K562 (cell line): ENCODE data around the gene KIF5C. TPM values are rescaled to one million over a fixed set of nuclear protein-coding genes. Genes with fewer than 3 reads are reported as not detected.

Source experiments
- ATAC-seq: fragments of 200-7000 bp; cut with Tn5 transposase; 3 replicates; pipeline ENCODE4 v1.9.1; 2020; ENCODE audit warnings: moderate library complexity
- BruUV-seq: library from RNA; stranded (reverse); fragments of 400-500 nt; replicated peaks from 2 replicates; lab custom pipeline; 2021; lab: Mats Ljungman, UMichigan
- CTCF ChIA-PET: fragments of 300-600 bp; formaldehyde crosslinking; extraction: SDS; loops from one replicate; lab custom pipeline; 2021; ENCODE audit warnings: low intra/inter-chr PET ratio; lab: Yijun Ruan, JAX
- POLR2A ChIA-PET: fragments of 300-600, 350-650 bp; sonication (Branson Sonifier 250); formaldehyde crosslinking; extraction: SDS; loops from one replicate; lab custom pipeline; 2021; ENCODE audit warnings: antibody characterized with exemption, inconsistent platforms; lab: Yijun Ruan, JAX
- DNase-seq, 4 experiments: peaks; one replicate each; pipeline versions ENCODE4 v3.0.0 to v3.0.0-alpha.2; 2011 to 2018; ENCODE audit warnings: low spot score in 3 of 4, mixed read lengths in 3 of 4; ENCODE audit errors: extremely low read depth in 1 of 4
- FAIRE-seq: peaks from 2 replicates; lab custom pipeline; 2011; peaks lifted over from hg19 to GRCh38; lab: Jason Lieb, UNC
- H2AFZ ChIP-seq: 2 replicates; pipeline ENCODE4 v1.6.0; 2011; ENCODE audit warnings: low read depth, low read length, control low read depth, inconsistent platforms
- H3K27ac ChIP-seq: fragments of 200-600 bp; 3 replicates; pipeline ENCODE4 v1.8.0; 2011; ENCODE audit warnings: low read depth, mild to moderate bottlenecking, control low read depth, inconsistent platforms, low read length, moderate library complexity, mixed read lengths; ENCODE audit errors: extremely low read depth
- H3K27me3 ChIP-seq, 2 experiments: fragments of 300-600 bp in 1 of 2; 2 replicates in 1 of 2; 3 replicates in 1 of 2; pipeline versions ENCODE4 v1.6.0 to v1.8.0; 2011; ENCODE audit warnings: inconsistent platforms in 2 of 2, low read length in 2 of 2, mild to moderate bottlenecking in 1 of 2, mixed read lengths in 1 of 2, moderate library complexity in 1 of 2; ENCODE audit not compliant: control insufficient read depth in 2 of 2, insufficient read depth in 2 of 2
- H3K36me3 ChIP-seq: fragments of 300-600 bp; 3 replicates; pipeline ENCODE4 v1.8.0; 2011; ENCODE audit warnings: mild to moderate bottlenecking, low read length, inconsistent platforms; ENCODE audit not compliant: control insufficient read depth, insufficient read depth
- H3K4me1 ChIP-seq, 2 experiments: fragments of 200-600 bp in 1 of 2; replicated peaks in 1 of 2; 2 replicates in 1 of 2; 3 replicates in 1 of 2; pipeline versions ENCODE4 v1.5.1 to v1.8.0; 2011; ENCODE audit warnings: inconsistent platforms in 2 of 2, low read length in 2 of 2, mild to moderate bottlenecking in 1 of 2, mixed read lengths in 1 of 2, moderate library complexity in 1 of 2; ENCODE audit not compliant: control insufficient read depth in 2 of 2, insufficient read depth in 2 of 2
- H3K4me2 ChIP-seq: 2 replicates; pipeline ENCODE4 v1.6.1; 2011; ENCODE audit warnings: low read length, control low read depth, inconsistent platforms, mixed read lengths; ENCODE audit not compliant: insufficient read depth
- H3K4me3 ChIP-seq: fragments of 200-600 bp; sonication (generic), shearing (Covaris generic); 2 replicates; pipeline ENCODE4 v1.5.1; 2016; ENCODE audit warnings: control low read depth, inconsistent platforms
- H3K79me2 ChIP-seq: fragments of 200-600 bp; 3 replicates; pipeline ENCODE4 v1.8.0; 2011; ENCODE audit warnings: low read length, inconsistent platforms; ENCODE audit not compliant: control insufficient read depth, insufficient read depth
- H3K9ac ChIP-seq, 2 experiments: 2 replicates each; pipeline versions ENCODE4 v1.6.0 to v1.6.1; 2011; ENCODE audit warnings: low read depth in 2 of 2, low read length in 2 of 2, control low read depth in 1 of 2, inconsistent platforms in 1 of 2, mild to moderate bottlenecking in 1 of 2, mixed read lengths in 1 of 2; ENCODE audit not compliant: insufficient read depth in 1 of 2
- H3K9me1 ChIP-seq: one replicate; pipeline ENCODE4 v1.6.0; 2011; ENCODE audit warnings: inconsistent platforms, mild to moderate bottlenecking, low read length, moderate library complexity; ENCODE audit not compliant: control insufficient read depth, insufficient read depth
- H3K9me3 ChIP-seq: replicated peaks from 2 replicates; pipeline ENCODE4 v1.5.1; 2011; ENCODE audit warnings: low read depth, low read length, inconsistent platforms; ENCODE audit not compliant: control insufficient read depth, insufficient read depth
- H4K20me1 ChIP-seq: replicated peaks from 2 replicates; pipeline ENCODE4 v1.6.1; 2011; ENCODE audit warnings: low read length, inconsistent platforms, mixed read lengths; ENCODE audit not compliant: control insufficient read depth, insufficient read depth
- CC2D1A ChIP-seq: fragments of 450-650 bp; IDR thresholded peaks from 2 replicates; pipeline ENCODE4 v1.6.1; 2017; ENCODE audit warnings: mild to moderate bottlenecking
- EGR1 ChIP-seq: fragments of 450-650 bp; conservative IDR thresholded peaks from 2 replicates; pipeline ENCODE4 v1.6.1; 2017; ENCODE audit warnings: mild to moderate bottlenecking
- PKNOX1 ChIP-seq: fragments of 450-650 bp; IDR thresholded peaks from 2 replicates; pipeline ENCODE4 v1.6.1; 2016
- RBFOX2 ChIP-seq: fragments of 200-400 bp; formaldehyde crosslinking; IDR thresholded peaks from 2 replicates; pipeline ENCODE4 v1.6.1; 2017; ENCODE audit warnings: low read depth, mild to moderate bottlenecking, low read length, moderate library complexity
- ZNF212 ChIP-seq: fragments of 450-650 bp; formaldehyde crosslinking; IDR thresholded peaks from 2 replicates; pipeline ENCODE4 v1.4.0; 2020; ENCODE audit warnings: mild to moderate bottlenecking
- WGBS: fragments of 100-300 bp; shearing (Covaris generic); methylation state at CpG from one replicate; pipeline ENCODE4 v1.1.6; 2016; ENCODE audit warnings: low coverage, mixed read lengths; ENCODE audit not compliant: insufficient coverage; ENCODE audit errors: missing lambda C conversion rate; 5-methylcytosine and 5-hydroxymethylcytosine counted together
- in situ Hi-C: fragments of 300-500 bp; cut with MboI; formaldehyde crosslinking; loops from 4 replicates; pipeline ENCODE4 v1.15.0; 2018; ENCODE audit warnings: inconsistent platforms, mixed read lengths
- intact Hi-C: fragments of 100-400 bp; cut with micrococcal nuclease; formaldehyde crosslinking; loops from 2 replicates; pipeline ENCODE4 v1.14.2; 2022
- polyA plus RNA-seq, 8 experiments: library from polyadenylated mRNA; depleted of rRNA in 4 of 8; stranded (reverse) in 5 of 8; unstranded in 3 of 8; fragments of >200 nt; fragmentation: Nextera tagmentation in 2 of 8; fragmentation: Illumina TruSeq in 1 of 8; extraction: Ambion mirVana in 2 of 8; extraction: Trizol in 1 of 8; gene quantifications; 2 replicates each; pipeline versions ENCODE4 v1.2.1 to v1.2.3, GENCODE V29; 2011 to 2014; ENCODE audit warnings: inconsistent platforms in 1 of 8, missing spikeins in 1 of 8
- total RNA-seq, 7 experiments: library from RNA; depleted of rRNA in 6 of 7; stranded (reverse); fragments of >200 nt in 6 of 7; fragmentation: Illumina TruSeq in 2 of 7; extraction: Trizol in 2 of 7; gene quantifications; 2 replicates each; pipeline versions ENCODE4 v1.2.1 to v1.2.3, GENCODE V29; 2011 to 2021; ENCODE audit warnings: low replicate concordance in 1 of 7

KIF5C gene
- total and polyA plus RNA-seq, 9 of the 15 experiments (the other 6 are each of a cell fraction or from before 2014, with no cell fraction given): 0.01 to 0.09 (median 0.01) TPM; not detected in 6

- no peak overlapping the region for H3K4me3 ChIP-seq
- no peak for FAIRE-seq
- H3K79me2 ChIP-seq: no peaks in the 10 kb centered on the region
- intact Hi-C loops (no loop called here), in situ Hi-C loops (no loop called here)
- no peaks in the 10 kb centered on the region for H3K9me3 ChIP-seq
- no peak overlapping the region for H3K9ac ChIP-seq
- no peak for ATAC-seq
- WGBS: 0% methylated on average over 4 of the region's 4 CpGs
- no TSS peak for BruUV-seq
- no peak overlapping the region for H2AFZ ChIP-seq
- no peak overlapping the region for H3K27ac ChIP-seq
- H3K4me1 ChIP-seq: no peaks in the 10 kb centered on the region
- no peak for DNase-seq
- H3K9me1 ChIP-seq: no peaks in the 10 kb centered on the region
- H3K36me3 ChIP-seq: no peaks in the 10 kb centered on the region
- peaks cover 4 to 21% of the 10 kb centered on the region in 2 experiments for H3K27me3 ChIP-seq
- ChIA-PET POLR2A (interaction anchor here (1.3 kb wide), 1 partner anchor 173 kb away, joined by 3 read pairs; no protein-coding TSS in a partner anchor), CTCF (no interaction called here)
- H4K20me1 ChIP-seq: no peaks in the 10 kb centered on the region
- no peak for TF ChIP-seq CC2D1A
- TF ChIP-seq ZNF212 (CRISPR knock-in tag): no peak
- no peak for TF ChIP-seq PKNOX1
- H3K4me2 ChIP-seq: no peak overlapping the region
Measured at GRCh38 chr2:149031396-149031795, 156.4 kb downstream of the KIF5C start.

GRCh38 chr2:149033716-149034115, 158.7 kb downstream of the KIF5C start:
- WGBS: 3% methylated on average over 7 of the region's 8 CpGs
- intact Hi-C loops: no loop called here
- Histone ChIP-seq H3K4me1 (peaks cover 0 to 6% of the 10 kb centered on the region in 2 experiments; a peak in 1 of 5 replicates), H3K36me3 (no peaks in the 10 kb centered on the region), H3K79me2 (no peaks in the 10 kb centered on the region), H3K9me1 (no peaks in the 10 kb centered on the region), H3K4me2 (no peak overlapping the region), H3K9me3 (no peaks in the 10 kb centered on the region), H3K27me3 (peaks cover 6 to 39% of the 10 kb centered on the region in 2 experiments), H3K27ac (no peak overlapping the region), H2AFZ (no peak overlapping the region), H3K9ac (no peak overlapping the region), H4K20me1 (no peaks in the 10 kb centered on the region), H3K4me3 (no peak overlapping the region)
- FAIRE-seq: no peak
- ChIA-PET POLR2A (no interaction called here), CTCF (no interaction called here)
- DNase-seq: no peak
- no TSS peak for BruUV-seq
- in situ Hi-C loops: no loop called here
- no peak for ATAC-seq
- TF ChIP-seq EGR1 (peak; percentile 30), RBFOX2 (no peak)
